ENCODE data around the gene STRIP1.

- TF ChIP-seq POLR2AphosphoS5 (IDR thresholded peaks at IDR 0.05; ENCODE audit: low read depth, low read length) = no peak
- TF ChIP-seq POLR2A (IDR thresholded peaks at IDR 0.05; ENCODE audit: low read depth, low read length) = no peak
- TF ChIP-seq SPI1 (IDR thresholded peaks at IDR 0.05; ENCODE audit: low read depth, low read length) = no peak
- TF ChIP-seq TAF1 (IDR thresholded peaks at IDR 0.05; ENCODE audit: low read depth, low read length) = no peak
- no peak for TF ChIP-seq POU2F2 (IDR thresholded peaks at IDR 0.05; ENCODE audit: low read depth, low read length)
Observed at GRCh38 chr1:110056776-110057175, 22.4 kb downstream of the STRIP1 start.

Data from GM12891 (cell line).